GM12878 (cell line): ENCODE measurements around the gene NR1D2. TPM values are rescaled to one million over a fixed set of nuclear protein-coding genes. Genes with fewer than 3 reads are reported as not detected.

ENCODE experiments used
- ASH2L ChIP-seq: fragments of 300-600, 200-600 bp; sonication (generic); IDR thresholded peaks from 2 replicates; pipeline ENCODE4 v1.6.1; 2017; ENCODE audit warnings: low read depth, mild to moderate bottlenecking, borderline replicate concordance
- ATF7 ChIP-seq: fragments of 450-650 bp; IDR thresholded peaks from 2 replicates; pipeline ENCODE4 v1.6.1; 2016; ENCODE audit warnings: low read depth, mild to moderate bottlenecking
- BACH1 ChIP-seq: fragments of 450-650 bp; IDR thresholded peaks from 2 replicates; pipeline ENCODE4 v1.6.1; 2017; ENCODE audit warnings: mild to moderate bottlenecking, borderline replicate concordance
- CTCF ChIP-seq, 3 experiments: IDR thresholded peaks in 2 of 3; conservative IDR thresholded peaks in 1 of 3; 2 replicates each; pipeline ENCODE4 v1.5.1; 2011; ENCODE audit warnings: low read depth in 3 of 3, low read length in 3 of 3, mild to moderate bottlenecking in 3 of 3, control low read depth in 2 of 3, moderate library complexity in 2 of 3, inconsistent platforms in 1 of 3, mixed read lengths in 1 of 3; ENCODE audit not compliant: control insufficient read depth in 2 of 3, insufficient read depth in 1 of 3; ENCODE audit errors: extremely low read depth in 1 of 3
- EZH2 ChIP-seq: IDR thresholded peaks from 2 replicates; pipeline ENCODE4 v1.6.1; 2012; ENCODE audit warnings: low read depth, mild to moderate bottlenecking, control low read depth, inconsistent platforms, low read length, borderline replicate concordance; ENCODE audit not compliant: control insufficient read depth
- FOS ChIP-seq: IDR thresholded peaks from 3 replicates; pipeline ENCODE4 v1.6.1; 2011; ENCODE audit warnings: borderline replicate concordance; ENCODE audit not compliant: insufficient read length; ENCODE audit errors: extremely low read depth
- IKZF2 ChIP-seq, 2 experiments: fragments of 450-650 bp; IDR thresholded peaks; 2 replicates each; pipeline ENCODE4 v1.6.1; 2017; ENCODE audit warnings: mild to moderate bottlenecking in 2 of 2, moderate library complexity in 2 of 2
- IRF3 ChIP-seq: fragments of 450-650 bp; IDR thresholded peaks from 2 replicates; pipeline ENCODE4 v1.6.1; 2014; ENCODE audit warnings: mild to moderate bottlenecking
- KDM1A ChIP-seq: fragments of 200-600 bp; sonication (generic); IDR thresholded peaks from 2 replicates; pipeline ENCODE4 v1.6.1; 2016; ENCODE audit warnings: borderline replicate concordance
- KLF5 ChIP-seq: fragments of 450-650 bp; IDR thresholded peaks from 2 replicates; pipeline ENCODE4 v1.6.1; 2014; ENCODE audit warnings: mild to moderate bottlenecking; ENCODE audit not compliant: partially characterized antibody
- MAX ChIP-seq: IDR thresholded peaks from 2 replicates; pipeline ENCODE4 v1.6.1; 2012; ENCODE audit warnings: low read depth, low read length, improper control_type of control experiment
- NFYA ChIP-seq: IDR thresholded peaks from 2 replicates; pipeline ENCODE4 v1.6.1; 2011; ENCODE audit warnings: low read depth, mild to moderate bottlenecking, low read length, improper control_type of control experiment, borderline replicate concordance
- NR2C1 ChIP-seq: fragments of 450-650 bp; IDR thresholded peaks from 2 replicates; pipeline ENCODE4 v1.6.1; 2017; ENCODE audit warnings: antibody characterized with exemption, mild to moderate bottlenecking, moderate library complexity
- PKNOX1 ChIP-seq: fragments of 450-650 bp; IDR thresholded peaks from 2 replicates; pipeline ENCODE4 v1.6.1; 2016; ENCODE audit warnings: mild to moderate bottlenecking
- RELB ChIP-seq: fragments of 450-650 bp; IDR thresholded peaks from 2 replicates; pipeline ENCODE4 v1.6.1; 2017; ENCODE audit warnings: low read depth, mild to moderate bottlenecking, moderate library complexity
- SMARCA5 ChIP-seq: fragments of 450-650 bp; IDR thresholded peaks from 2 replicates; pipeline ENCODE4 v1.6.1; 2017; ENCODE audit warnings: mild to moderate bottlenecking
- TAF1 ChIP-seq: IDR thresholded peaks from 2 replicates; pipeline ENCODE4 v1.6.1; 2011; ENCODE audit warnings: mild to moderate bottlenecking, low read depth, low read length, borderline replicate concordance
- ZNF592 ChIP-seq: fragments of 450-650 bp; IDR thresholded peaks from 2 replicates; pipeline ENCODE4 v1.6.1; 2017; ENCODE audit warnings: mild to moderate bottlenecking, moderate library complexity
- polyA plus RNA-seq, 11 experiments: library from polyadenylated mRNA; depleted of rRNA in 4 of 11; unstranded in 6 of 11; stranded (reverse) in 5 of 11; fragments of >200 nt; fragmentation: Nextera tagmentation in 4 of 11; fragmentation: Illumina TruSeq in 1 of 11; extraction: Ambion mirVana in 4 of 11; extraction: Trizol in 1 of 11; gene quantifications; 1 replicate in 1 of 11; 2 replicates in 10 of 11; pipeline versions ENCODE4 v1.2.1 to v1.2.3, GENCODE V29; 2011 to 2016; ENCODE audit warnings: inconsistent platforms in 2 of 11, missing spikeins in 2 of 11, low read depth in 1 of 11
- total RNA-seq, 4 experiments: library from RNA; depleted of rRNA in 3 of 4; stranded (reverse); fragments of >200 nt in 3 of 4; fragmentation: Illumina TruSeq in 1 of 4; extraction: Trizol in 1 of 4; gene quantifications; 2 replicates each; pipeline versions ENCODE4 v1.2.1 to v1.2.3, GENCODE V29; 2013 to 2021

NR1D2 gene
- total and polyA plus RNA-seq, 10 of the 15 experiments (the other 5 are each of a cell fraction or from before 2014, with no cell fraction given) = 0.67 to 5.3 (median 2.6) TPM

GRCh38 chr3:23916886-23917678, 28.0 kb upstream of the NR1D2 start, which contains the start of the genes NKIRAS1 and RPL15 (continued):
- TF ChIP-seq PKNOX1 (no peak), CTCF (IDR thresholded peaks at IDR 0.05 in 2 of 3, conservative IDR thresholded peaks at IDR 0.05 in 1 of 3; ENCODE audit: control insufficient read depth in 2 of 3, extremely low read depth in 1 of 3, insufficient read depth in 1 of 3, low read depth in 3 of 3, low read length in 3 of 3) (peak in 2 of 3 experiments; percentile 15 to 38; a peak in 2 of 6 replicates), TAF1 (peak; percentile 99), RELB (peak; percentile 79), MAX (peak; percentile 89), IKZF2 (IDR thresholded peaks at IDR 0.05) (peak in 1 of 2 experiments; percentile 24; a peak in 1 of 4 replicates), FOS (no peak), ZNF592 (no peak), BACH1 (peak; percentile 24), IRF3 (no peak), SMARCA5 (peak; percentile 28), NR2C1 (peak; percentile 42; the same call in 1 of the 2 replicates), ASH2L (0 out of 2 replicates have a peak, but pooled peaks have one; percentile 92), EZH2 (no peak), NFYA (no peak), KLF5 (peak; percentile 65), ATF7 (peak; percentile 72), KDM1A (no peak)
